HG03097 (cell line): ENCODE data around the gene FARP1.

Experiments used
- ATAC-seq: cut with Tn5 transposase; IDR thresholded peaks from one replicate; pipeline ENCODE4 v1.9.1; 2021; ENCODE audit not compliant: unreplicated experiment, low FRiP score

Gene FARP1

DNA sequence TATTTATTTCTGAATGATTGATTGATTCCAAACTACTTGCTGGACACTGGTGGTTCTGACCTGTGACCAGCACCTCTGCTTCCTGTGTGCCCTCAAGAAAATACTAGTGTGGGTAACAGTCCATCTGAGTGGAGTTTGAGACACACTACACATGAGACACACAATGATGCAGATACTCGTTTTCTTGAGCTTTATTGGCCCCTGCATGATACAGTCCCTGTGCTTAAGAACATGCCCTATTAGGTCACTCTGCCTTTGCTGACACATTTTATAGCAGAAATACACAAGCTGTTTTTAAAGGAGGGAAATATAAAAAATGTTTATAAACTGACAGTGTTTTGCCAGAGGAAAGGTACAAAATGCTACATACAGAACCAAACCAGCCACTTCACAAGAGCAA, 307.1 kb downstream of the FARP1 start:
- no peak for ATAC-seq

DNA sequence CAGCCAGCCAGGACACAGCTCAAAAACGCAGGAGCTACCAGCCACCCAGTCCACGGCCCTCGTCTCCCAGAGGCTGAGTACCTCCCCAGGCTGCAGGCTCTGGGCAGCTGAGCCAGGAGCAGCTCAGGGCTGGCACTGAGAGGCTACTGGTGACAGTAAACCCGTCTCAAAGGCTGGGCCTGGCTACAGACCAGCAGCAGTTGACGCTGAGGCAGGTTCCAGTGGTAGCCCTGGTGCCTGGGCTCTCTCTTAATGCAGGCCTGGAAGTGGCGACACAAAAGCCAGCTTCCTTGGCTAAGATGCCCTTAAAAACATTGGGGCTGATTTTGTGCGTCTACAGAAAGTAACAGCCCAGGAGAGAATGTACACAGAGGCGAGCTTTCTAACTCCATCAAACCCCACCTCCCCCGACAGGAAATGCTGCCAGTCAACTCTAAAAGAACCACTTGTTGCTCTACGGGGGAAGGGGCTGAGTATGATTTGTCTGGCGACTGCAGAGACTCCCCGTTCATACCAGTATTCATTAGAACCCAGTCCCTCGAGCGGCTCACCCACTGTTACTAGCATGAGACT, 307.7 kb downstream of the FARP1 start:
- ATAC-seq = no peak

DNA sequence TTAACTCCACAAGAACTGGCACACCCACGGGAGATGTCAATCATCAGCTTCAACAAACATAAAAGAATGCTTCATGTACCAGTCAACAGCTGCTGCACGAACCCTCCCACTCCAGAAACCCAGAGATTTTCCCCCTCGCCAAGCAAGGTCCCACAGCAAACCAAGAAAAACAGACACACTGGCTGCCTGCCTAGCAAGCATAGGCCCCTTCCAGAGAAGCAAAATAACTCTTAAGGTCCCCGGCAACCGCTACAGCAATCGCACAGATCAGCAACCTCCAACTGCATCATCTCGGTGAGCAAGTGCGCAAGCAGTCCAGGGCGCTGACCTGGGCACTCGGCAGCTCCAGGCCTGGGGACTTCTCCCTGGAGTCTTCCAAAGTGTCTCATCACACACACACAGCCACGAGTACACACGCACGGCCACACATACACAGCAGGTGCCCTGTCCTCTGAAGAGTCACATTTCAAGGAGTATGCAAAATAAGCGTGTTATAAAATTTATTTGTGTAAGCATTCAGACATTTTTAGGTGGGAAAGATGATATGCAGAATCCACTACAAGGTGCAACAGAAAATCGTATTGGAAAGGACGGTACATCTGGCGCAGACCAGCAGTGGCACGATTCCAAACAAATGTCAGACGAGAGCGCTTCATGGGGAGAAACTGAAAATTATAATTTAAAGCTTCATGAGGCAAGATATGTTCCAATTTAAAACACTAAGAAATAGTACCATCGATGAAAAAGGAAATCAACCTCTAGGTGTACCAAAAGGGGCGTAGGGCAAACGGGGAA, 309.0 kb downstream of the FARP1 start:
- no peak for ATAC-seq

DNA sequence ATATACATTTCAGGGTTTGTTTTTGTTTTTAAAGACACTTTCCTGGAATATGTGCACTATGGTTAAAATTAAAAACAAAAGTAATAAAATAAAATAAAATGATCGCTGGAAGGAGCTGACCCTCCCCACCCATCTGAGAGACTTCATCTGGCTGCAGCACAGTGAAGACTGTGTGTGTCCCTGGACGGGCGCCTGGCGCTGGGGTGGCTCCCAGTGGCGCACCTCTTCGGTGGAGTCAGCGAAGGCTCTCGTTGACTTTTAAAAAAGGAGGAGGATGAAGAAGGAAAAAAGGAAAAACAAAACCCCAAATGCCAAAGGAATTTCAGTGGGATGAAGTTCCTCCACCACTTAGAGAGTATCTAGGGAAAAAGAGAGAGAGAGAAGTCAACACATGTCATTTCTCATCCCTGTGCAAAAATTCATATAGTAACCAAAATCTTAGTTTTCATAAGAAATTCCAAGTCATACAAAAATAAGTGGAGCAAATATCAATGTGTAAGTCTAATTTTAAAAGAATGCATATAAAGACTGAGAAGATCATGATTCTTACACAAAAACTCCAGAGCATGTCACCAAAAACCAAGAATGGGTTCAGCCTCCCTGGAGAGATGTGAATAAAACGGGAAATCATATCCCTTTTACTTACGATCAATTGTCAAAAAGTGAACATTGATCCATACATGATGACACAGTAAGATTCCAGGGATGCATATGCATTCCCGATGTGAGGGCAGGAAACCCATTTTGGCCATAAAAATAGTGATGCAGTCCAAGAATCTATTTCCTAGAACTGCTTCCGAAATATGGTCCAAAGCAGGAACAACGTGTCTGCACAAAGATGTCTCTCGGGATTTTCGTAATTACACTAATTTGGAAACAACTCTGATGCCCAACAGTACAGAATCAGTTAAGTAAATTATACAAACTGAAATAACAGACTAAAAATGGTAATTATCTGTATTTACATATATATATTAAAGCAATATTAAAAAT, 310.3 kb downstream of the FARP1 start:
- no peak for ATAC-seq

DNA sequence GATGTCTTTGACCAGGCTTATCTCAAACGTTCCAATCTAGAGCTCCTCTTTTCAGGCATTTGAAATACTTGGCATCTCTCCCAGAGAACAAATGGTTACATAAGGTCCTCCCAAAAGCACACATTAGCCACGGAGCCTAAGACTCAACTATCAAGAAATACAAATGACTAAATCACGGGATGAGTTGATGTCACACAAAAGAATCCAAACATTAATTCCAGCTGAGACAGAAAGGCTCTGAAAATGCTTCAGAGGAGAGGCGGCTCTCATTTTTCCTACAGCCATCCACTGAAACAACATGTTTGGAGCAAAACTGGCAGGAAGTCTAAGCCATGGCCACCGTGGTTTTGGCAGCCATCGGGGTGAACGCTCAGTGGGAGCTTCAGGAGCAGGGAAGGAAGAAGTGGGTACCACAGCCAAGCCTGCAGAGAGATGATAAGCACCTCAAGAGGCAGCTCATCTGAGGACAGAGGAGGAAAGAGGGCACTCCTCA, 311.5 kb downstream of the FARP1 start:
- ATAC-seq = no peak

DNA sequence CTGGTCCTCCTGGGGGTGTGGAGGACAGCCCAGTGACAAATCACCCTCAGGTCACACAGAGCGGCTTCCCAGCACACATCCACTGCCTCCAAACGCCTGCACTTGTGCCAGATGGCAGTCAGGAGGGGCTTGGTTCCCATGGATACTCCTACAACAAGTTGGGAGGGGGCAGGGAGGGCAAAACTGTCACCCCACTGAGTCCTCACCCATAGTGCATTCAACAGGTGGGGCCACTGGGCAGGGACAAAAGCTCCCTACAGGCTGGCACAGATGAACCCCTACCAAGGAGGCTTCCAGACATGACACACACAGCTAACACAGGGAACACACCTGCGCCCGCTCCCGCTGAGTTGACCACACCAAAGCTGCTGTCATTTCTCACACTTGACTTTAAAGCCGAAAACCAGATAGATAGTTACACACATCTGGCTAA, 313.5 kb downstream of the FARP1 start:
- no peak for ATAC-seq

DNA sequence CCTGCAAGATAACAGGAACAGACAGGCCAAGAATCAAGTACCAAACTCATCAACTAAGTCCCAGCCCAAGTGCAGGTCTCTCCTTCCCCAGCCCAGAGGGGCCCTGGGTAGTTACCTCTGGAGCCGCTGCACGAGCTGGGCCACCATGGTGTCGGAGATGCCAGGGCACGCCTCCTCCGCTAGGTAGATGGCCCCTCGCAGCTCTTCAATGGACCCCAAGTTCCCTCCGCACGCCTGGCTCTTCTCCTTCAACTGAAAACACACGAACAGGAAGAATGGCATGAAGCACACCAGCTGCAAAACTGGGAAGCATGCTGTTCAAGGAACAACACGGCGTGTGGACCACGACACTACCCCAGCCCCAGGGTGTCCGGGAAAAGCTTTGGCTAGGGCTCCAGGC, 314.2 kb downstream of the FARP1 start:
- ATAC-seq = no peak

DNA sequence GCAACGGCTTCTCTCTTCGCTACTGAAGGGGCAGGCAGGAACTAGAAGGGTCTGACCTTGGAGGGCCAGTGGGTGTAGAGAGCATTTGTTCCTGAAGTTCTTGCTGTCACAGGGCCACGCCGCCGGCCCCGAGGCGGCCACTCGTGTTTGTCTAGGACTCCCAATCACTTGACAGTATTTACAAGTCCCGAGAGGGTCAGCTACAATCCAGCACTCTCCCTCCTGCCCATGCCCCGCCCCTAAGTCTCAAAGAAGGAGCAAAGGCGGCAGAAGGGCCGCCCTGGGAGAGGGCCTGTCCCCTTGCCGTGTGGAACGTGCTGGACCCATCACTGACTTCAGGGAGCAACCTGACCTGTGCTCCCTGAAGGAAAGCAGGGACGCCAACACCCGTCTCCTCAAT, 315.5 kb downstream of the FARP1 start:
- no peak for ATAC-seq

DNA sequence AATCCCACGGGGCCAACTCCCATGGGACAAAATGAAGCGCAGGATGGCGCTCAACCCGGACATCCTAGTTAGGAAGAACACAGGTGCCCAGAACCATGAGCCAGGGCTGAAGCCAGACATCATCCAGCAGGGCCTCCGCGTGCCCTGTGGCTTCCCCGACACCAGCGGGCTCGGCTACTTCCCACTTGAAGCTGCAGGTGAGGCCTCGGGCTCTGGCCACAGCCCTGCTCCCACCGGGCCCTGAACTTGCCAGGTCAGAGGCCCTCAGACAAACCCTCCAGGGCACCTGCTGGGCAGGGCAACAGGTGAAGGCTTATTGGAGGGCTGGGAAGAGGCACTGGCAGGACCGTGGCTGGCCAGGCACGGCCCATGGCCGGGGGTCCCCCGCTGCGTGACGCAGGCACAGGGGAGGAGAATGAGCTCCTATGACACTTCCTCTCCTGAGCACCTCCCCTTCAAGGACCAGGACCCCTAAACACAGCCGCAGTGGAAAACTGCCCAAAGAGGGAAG, 316.3 kb downstream of the FARP1 start:
- no peak for ATAC-seq

DNA sequence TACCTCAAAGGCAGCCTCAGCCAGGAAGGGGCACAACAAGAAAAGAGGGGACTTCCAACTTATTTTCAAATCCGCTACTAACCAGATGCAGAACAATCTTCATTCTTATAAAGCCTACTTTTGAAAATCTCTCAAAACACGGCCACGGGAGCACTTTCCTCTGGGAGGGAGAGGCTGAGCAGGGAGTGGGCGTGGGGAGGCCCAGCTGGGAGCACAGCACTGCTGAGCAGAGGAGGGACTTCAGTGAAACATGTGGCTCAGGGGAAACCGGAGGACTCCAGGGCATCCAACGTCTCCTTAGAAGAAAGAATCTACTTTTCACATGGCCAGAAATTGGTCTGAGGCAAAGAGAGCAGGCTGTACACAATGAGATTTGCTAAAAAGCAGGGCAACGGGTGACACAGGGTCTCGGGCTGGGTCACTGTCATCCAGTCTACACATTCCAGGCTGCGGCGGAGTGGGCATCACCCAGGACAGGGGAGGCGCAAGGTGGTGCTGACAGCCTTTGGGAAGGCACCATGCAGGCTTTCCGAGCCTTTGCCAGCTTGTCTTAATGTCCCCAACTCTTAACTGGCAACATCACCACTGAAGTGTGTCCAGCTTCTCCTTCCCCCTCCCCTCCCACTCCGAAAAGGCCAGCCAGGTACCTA, 317.0 kb downstream of the FARP1 start:
- ATAC-seq = no peak

DNA sequence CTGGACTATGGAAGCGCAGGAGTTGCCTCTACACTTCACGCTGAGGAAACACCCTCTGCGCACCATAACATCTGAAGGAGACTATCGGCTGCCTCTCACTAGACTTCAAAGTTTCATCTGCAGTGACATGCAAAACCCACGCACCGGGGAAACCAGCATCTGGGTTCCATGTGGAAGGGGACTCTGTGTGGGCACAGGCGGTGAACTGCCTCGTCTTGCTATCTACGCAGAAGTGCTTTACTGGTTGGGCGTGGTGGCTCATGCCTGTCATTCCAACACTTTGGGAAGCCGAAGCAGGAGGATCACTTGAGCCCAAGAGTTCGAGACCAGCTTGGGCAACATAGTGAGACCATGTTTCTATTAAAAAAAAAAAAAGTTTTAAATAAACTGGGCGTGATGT, 317.6 kb downstream of the FARP1 start:
- ATAC-seq = no peak

DNA sequence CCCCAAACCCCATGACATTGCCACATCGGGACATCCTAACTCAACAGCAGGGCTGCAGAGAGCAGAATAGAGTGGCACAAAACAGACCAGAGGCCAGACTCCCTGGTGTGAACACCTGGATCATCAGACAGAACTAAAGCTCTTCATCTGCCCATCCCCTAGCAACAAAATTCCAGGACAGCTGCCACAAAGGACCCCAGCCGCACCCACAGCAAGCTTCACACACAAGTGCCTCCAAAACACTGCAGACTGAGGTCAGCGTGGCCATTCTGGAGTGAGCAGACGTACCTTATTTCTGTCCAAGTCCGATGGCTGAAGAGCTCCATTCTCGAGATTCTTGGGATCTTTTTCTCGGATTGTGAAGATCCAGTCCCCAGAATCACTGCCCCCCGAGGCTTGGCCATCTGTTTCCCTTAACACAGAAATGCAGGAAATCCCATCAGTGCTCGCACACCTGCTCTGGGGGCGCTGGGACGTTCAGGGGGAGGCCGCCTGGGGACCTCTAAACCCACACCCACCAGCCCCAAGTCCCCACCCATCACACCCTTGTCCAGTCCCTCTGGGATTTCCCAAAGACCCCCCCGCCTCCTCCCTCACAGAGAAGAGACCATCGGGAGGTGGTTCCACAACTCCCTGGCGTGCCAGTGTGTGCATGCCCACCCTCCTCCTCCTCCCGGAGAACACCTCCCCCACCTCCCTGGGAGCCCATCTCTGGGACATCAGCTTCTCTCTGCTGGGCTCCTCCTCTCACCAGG, 318.8 kb downstream of the FARP1 start:
- ATAC-seq = no peak

DNA sequence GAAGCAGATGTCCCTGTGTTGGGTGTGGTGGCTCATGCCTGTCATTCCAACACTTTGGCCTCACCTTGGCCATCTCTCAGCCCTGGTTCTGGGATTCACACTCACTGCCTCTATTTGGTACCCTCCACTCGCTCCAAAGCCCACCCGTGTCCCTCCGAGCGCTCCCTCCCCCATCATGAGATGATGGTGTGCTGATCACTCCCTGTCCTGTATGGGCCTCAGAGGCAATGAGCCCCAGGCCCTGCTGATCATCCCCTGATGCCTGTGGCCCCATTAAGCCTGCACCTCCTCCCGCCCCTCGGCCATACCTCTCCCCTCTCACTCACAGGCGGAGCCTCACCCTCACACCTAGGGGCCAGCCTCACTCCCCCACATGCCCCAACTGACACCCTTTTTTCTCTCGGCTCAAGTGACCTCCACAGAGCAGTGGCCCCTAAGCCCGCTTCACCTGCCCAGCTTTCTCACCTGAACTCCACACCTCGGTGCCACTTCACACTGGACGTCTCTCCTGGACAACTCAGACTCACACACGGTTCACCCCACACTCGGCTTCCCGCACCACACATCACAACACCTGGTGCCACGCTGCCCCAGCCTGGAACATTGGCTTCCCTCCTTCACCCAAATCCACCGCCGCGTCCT, 319.5 kb downstream of the FARP1 start:
- no peak for ATAC-seq

DNA sequence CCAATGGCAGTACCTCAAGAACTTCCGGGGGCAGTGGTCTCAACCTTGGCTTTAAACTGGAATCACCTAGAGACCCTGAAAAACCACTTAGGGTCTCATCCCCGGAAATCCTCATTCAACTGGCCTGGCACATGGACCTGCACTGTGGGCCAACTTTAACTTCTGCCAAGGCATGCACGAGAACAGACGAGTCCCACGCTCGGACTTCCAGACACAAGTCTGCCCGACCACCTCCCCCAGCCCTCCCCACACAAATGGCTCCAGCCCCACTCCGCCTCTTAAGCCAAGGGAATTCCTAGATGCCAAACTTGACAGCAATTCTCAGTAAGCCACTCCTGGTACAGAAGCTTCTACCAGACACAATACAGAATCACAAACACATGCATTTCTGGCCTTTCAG, 320.1 kb downstream of the FARP1 start:
- ATAC-seq = no peak

DNA sequence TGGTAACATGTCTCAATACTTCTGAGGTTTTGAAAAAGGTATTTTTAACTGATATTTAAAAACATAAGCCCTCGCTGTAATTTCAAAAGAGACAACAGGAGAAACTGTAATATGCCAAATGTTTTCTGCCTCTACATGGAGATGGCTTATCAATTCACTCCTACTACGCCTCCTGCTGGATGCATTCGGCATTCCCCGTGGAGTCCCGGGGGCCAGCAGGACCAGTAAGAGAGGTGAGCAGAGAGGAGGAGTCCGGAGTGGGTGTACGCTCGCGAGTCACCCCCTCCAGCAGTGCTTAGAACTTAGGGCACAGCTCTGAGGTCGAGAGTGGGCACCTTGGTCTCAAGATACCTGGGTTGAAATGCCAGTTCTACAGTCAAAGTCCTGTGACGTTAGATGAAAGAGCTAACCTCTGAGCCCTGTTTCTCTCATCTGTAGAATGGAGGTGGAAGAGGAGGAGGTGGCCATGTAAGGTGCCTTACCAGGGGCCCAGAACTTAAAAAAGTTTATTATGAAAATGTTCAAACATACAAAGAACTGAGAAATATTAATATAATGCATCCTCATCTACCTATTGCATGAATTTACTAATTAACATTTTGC, 323.8 kb downstream of the FARP1 start:
- ATAC-seq = no peak

DNA sequence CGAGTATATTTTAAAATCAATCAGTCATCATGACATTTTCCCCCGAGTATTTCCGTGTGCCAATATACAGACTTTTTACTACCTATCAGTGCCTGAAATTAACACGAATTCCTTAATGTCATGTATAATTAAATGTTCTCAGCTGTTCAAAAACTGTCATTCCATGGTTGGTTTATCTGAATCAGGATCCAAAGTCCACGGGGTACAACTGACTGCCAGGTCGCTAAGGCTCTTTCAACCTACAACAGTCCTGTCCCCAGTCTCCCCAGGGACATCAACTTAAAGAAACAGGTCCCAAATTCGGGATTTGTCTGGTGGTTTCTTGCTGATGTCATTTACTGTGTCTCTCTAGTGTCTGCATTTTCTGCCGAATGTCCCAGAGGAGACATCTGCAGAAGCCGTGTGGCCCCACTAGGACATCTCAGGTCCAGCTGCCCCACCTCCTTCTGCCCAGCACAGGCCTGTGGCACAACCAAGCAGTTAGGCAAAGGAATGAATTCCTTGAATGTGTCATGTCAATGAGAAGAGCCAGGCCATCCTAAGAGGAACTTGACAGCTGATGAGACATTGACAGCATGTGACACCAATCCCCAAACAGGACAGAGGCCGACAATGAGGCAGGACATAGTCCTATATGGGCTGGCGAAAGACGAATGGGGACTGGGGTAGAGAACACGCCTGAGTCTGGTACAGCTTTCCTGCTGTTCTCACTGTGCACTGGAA, 324.5 kb downstream of the FARP1 start:
- ATAC-seq = no peak

DNA sequence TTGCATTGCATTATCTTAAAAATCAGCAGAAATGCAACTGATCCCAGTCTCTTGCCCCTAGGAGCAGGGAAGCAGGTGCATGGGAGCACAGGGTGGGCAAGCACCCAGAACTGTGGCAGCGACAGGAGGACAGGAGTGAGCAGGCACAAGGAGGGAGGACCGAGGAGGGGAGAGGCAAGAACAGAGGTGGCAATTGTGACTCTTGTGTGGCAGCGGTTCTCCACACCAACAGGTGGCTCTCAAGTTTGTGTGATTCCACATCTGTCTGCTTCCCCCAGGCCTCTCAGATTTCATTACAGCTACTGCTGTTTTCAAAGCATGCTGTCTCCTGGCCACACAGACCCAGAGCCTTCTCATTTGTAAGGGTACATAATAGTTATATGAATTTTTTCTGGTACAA, 325.5 kb downstream of the FARP1 start:
- ATAC-seq = no peak

DNA sequence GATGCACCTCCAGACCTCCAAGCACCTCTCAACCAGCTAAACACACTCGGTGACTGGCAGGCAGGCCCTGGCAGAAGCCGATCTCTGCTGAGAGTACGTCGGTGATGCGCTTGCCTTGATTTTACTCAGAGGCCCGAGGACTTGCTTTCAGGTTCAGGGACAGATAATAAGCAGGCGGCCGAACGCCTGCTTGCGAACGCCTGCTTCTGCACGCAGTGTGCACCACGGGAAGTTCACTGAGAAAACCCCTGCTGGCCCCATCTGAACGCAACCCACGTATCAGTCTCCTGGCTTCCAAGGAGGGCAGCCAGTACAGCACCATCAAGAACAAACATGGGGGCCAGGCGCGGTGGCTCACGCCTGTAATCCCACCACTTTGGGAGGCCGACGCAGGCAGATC, 326.0 kb downstream of the FARP1 start:
- no peak for ATAC-seq
